ENCODE data around the gene PNMA8C. TPM values are rescaled to one million over a fixed set of nuclear protein-coding genes. Genes with fewer than 3 reads are reported as not detected.

Gene PNMA8C
- polyA plus RNA-seq, 1 donor = 1.2 TPM

DNA sequence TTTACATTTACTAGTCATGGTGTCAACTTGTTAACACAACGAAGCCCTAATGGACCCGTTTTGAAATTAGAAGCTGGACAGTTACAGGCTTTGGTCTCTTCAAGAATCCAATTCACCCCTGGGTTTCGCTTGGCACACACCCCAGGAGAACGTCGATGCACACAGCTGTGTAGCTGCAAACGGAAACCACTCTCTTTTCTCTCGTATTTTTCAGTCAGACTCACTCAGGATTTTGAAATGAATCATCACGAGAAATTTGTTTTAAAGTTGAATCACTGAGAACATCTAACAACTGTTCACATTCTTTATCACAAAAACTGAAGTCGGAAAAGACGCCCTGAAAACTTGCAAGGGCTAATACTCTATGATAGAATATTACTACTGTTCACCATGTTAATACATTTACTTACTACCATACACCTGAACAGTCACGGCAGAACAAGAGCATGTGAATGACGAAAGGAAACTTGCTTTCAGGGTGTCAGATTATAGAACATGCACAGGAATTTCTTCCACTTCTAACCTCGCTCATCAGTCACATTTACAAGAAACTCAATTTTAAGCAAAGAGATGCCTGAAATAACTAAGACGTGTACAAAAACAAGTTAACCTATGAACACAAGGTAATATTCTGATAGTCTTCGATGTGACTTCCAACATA is 37.9 kb upstream of the PNMA8C start:
- Histone ChIP-seq H3K36me3 (ENCODE audit: control insufficient read depth, insufficient read depth, low read length) (no peaks in the 10 kb centered on the region), H3K4me1 (ENCODE audit: control insufficient read depth, insufficient read depth, low read length) (peaks cover 5% of the 10 kb centered on the region), H3K4me3 (ENCODE audit: low read length) (no peak overlapping the region), H3K27me3 (ENCODE audit: control insufficient read depth, insufficient read depth, low read length) (peaks cover 18% of the 10 kb centered on the region), H3K9me3 (ENCODE audit: control insufficient read depth, low read depth, low read length) (no peaks in the 10 kb centered on the region), H3K27ac (ENCODE audit: low read length) (no peak overlapping the region)
- no peak for DNase-seq
- WGBS (ENCODE audit: insufficient coverage, low lambda C conversion rate) = 95% methylated on average over 2 of the region's 15 CpGs

DNA sequence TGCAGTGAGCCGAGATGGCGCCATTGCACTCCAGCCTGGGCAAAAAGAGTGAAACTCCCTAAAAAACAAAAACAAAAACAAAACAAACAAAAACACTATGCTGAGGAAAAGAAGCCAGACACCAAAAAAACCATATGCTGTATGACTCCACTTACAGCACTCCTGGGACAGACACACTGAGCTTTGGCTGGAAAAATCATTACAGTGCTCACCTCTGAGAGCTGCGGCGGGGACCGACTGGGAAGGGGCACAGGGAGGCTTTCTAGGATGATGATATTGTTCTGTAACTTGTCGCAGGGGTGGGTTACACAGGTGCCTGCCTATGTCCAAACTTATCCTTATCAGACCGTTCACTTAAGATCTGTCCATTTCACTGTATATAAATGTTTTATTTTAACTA is 34.8 kb upstream of the PNMA8C start:
- Histone ChIP-seq H3K9me3 (ENCODE audit: control insufficient read depth, low read depth, low read length) (no peaks in the 10 kb centered on the region), H3K27me3 (ENCODE audit: control insufficient read depth, insufficient read depth, low read length) (no peaks in the 10 kb centered on the region), H3K36me3 (ENCODE audit: control insufficient read depth, insufficient read depth, low read length) (no peaks in the 10 kb centered on the region), H3K4me1 (ENCODE audit: control insufficient read depth, insufficient read depth, low read length) (no peaks in the 10 kb centered on the region), H3K4me3 (ENCODE audit: low read length) (no peak overlapping the region), H3K27ac (ENCODE audit: low read length) (no peak overlapping the region)
- WGBS (ENCODE audit: insufficient coverage, low lambda C conversion rate) = 94% methylated on average over 2 of the region's 7 CpGs
- no peak for DNase-seq

DNA sequence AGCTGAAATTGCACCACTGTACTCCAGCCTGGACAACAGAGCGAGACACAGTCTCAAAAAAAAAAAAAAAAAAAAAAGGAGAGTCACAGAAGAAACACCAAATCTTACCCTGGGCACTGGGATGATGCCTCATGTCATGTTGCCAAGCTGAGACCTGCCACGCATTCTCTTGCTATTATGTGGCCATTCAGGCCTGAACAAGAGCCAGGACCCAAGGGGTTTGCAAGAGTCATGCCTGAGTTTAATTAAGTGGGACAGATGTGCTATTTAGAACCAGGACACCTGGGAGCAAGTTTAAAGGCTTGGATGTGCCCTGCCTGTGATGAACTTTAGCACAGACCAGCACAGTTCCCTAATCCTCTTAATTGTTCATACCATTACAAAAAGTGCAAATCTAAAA is 32.8 kb upstream of the PNMA8C start:
- Histone ChIP-seq H3K4me3 (ENCODE audit: low read length) (no peak overlapping the region), H3K27ac (ENCODE audit: low read length) (no peak overlapping the region), H3K36me3 (ENCODE audit: control insufficient read depth, insufficient read depth, low read length) (no peaks in the 10 kb centered on the region), H3K4me1 (ENCODE audit: control insufficient read depth, insufficient read depth, low read length) (no peaks in the 10 kb centered on the region), H3K27me3 (ENCODE audit: control insufficient read depth, insufficient read depth, low read length) (no peaks in the 10 kb centered on the region), H3K9me3 (ENCODE audit: control insufficient read depth, low read depth, low read length) (no peaks in the 10 kb centered on the region)
- no CpG with 5 or more reads among the region's 2 CpGs for WGBS (ENCODE audit: insufficient coverage, low lambda C conversion rate)
- DNase-seq = no peak

DNA sequence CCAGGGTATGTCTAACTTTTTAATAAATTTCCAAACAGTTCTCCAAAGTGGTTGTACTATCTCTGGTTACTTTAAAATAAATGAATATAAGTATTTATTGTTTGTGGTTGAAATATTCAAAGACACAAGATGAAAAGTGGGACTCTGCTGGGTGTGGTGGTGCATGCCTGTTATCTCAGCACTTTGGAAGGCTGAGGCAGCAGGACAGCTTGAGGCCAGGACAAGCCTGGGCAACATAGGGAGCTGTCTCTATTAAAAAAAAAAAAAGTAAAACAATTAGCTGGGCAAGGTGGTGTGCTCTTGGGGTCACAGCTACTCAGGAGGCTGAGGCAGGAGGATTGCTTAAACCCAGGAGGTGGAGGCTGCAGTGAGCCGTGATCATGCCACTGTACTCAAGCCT is 32.2 kb upstream of the PNMA8C start:
- WGBS (ENCODE audit: insufficient coverage, low lambda C conversion rate) = no CpG with 5 or more reads among the region's 1 CpG
- H3K9me3 ChIP-seq (ENCODE audit: control insufficient read depth, low read depth, low read length) = no peaks in the 10 kb centered on the region
- no peaks in the 10 kb centered on the region for H3K4me1 ChIP-seq (ENCODE audit: control insufficient read depth, insufficient read depth, low read length)
- no peaks in the 10 kb centered on the region for H3K27me3 ChIP-seq (ENCODE audit: control insufficient read depth, insufficient read depth, low read length)
- H3K36me3 ChIP-seq (ENCODE audit: control insufficient read depth, insufficient read depth, low read length) = no peaks in the 10 kb centered on the region
- no peak for DNase-seq
- no peak overlapping the region for H3K27ac ChIP-seq (ENCODE audit: low read length)
- no peak overlapping the region for H3K4me3 ChIP-seq (ENCODE audit: low read length)

DNA sequence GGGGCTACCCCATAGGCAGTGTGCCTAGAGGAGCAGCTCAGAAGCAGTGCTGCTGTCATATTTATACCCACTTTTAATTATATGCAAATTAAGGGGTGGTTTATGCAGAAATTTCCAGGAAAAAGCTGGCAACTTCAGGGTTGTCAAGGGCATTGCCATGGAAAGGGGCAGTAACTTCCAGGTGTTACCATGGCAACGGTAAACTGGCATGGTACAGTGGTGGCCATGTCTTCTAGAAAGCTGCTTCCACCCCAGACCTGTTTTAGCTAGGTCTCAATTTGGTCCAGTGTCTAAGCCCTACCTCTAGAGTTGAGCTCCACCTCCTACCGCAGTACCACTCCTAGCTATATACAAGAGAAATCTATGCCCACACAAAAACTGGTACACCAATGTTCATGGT is 31.3 kb upstream of the PNMA8C start:
- Histone ChIP-seq H3K27me3 (ENCODE audit: control insufficient read depth, insufficient read depth, low read length) (no peaks in the 10 kb centered on the region), H3K27ac (ENCODE audit: low read length) (no peak overlapping the region), H3K4me1 (ENCODE audit: control insufficient read depth, insufficient read depth, low read length) (no peaks in the 10 kb centered on the region), H3K9me3 (ENCODE audit: control insufficient read depth, low read depth, low read length) (no peaks in the 10 kb centered on the region), H3K36me3 (ENCODE audit: control insufficient read depth, insufficient read depth, low read length) (no peaks in the 10 kb centered on the region), H3K4me3 (ENCODE audit: low read length) (no peak overlapping the region)
- DNase-seq = no peak
- WGBS (ENCODE audit: insufficient coverage, low lambda C conversion rate) = no CpG with 5 or more reads among the region's 2 CpGs

DNA sequence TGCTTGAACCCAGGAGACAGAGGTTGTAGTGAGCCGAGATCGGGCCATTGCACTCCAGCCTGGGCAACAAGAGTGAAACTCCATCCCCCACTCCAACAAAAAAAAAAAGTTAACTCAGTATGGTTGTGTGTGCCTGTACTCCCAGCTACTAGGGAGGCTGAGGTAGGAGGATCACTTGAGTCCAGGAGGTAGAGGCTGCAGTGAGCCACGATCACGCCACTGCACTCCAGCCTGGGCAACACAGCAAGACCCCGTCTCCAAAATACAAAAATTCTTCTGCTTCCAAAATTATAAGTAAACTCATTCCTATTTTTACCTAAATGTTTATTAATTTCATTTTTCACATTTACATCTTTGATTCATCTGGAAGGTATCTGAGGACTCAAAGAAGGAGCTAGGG is 28.2 kb upstream of the PNMA8C start:
- no peak overlapping the region for H3K4me3 ChIP-seq (ENCODE audit: low read length)
- DNase-seq = no peak
- no peaks in the 10 kb centered on the region for H3K9me3 ChIP-seq (ENCODE audit: control insufficient read depth, low read depth, low read length)
- H3K36me3 ChIP-seq (ENCODE audit: control insufficient read depth, insufficient read depth, low read length) = no peaks in the 10 kb centered on the region
- WGBS (ENCODE audit: insufficient coverage, low lambda C conversion rate) = 100% methylated on average over 1 of the region's 5 CpGs
- H3K27me3 ChIP-seq (ENCODE audit: control insufficient read depth, insufficient read depth, low read length) = no peaks in the 10 kb centered on the region
- no peak overlapping the region for H3K27ac ChIP-seq (ENCODE audit: low read length)
- H3K4me1 ChIP-seq (ENCODE audit: control insufficient read depth, insufficient read depth, low read length) = no peaks in the 10 kb centered on the region

DNA sequence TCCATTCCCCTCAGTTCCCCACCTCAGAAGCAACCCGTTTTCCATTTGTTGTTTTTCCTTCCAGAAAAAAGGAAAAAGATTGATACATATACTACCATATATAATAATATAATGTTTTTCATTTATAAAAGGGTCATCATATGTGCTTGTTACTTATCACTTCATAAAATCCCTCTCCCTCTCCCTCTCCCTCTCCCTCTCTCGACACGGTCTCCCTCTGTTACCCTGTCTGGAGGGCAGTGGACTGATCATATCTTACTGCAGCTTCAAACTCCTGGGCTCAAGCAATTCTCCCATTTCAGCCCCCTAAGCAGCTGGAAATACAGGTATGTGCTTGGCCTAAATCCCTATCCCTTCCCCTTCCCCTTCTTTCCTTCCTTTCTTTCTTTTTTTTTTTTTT is 25.5 kb upstream of the PNMA8C start:
- no peaks in the 10 kb centered on the region for H3K9me3 ChIP-seq (ENCODE audit: control insufficient read depth, low read depth, low read length)
- H3K36me3 ChIP-seq (ENCODE audit: control insufficient read depth, insufficient read depth, low read length) = no peaks in the 10 kb centered on the region
- no peak for DNase-seq
- no peak overlapping the region for H3K27ac ChIP-seq (ENCODE audit: low read length)
- WGBS (ENCODE audit: insufficient coverage, low lambda C conversion rate) = no CpG with 5 or more reads among the region's 3 CpGs
- no peak overlapping the region for H3K4me3 ChIP-seq (ENCODE audit: low read length)
- H3K4me1 ChIP-seq (ENCODE audit: control insufficient read depth, insufficient read depth, low read length) = no peaks in the 10 kb centered on the region
- H3K27me3 ChIP-seq (ENCODE audit: control insufficient read depth, insufficient read depth, low read length) = no peaks in the 10 kb centered on the region

DNA sequence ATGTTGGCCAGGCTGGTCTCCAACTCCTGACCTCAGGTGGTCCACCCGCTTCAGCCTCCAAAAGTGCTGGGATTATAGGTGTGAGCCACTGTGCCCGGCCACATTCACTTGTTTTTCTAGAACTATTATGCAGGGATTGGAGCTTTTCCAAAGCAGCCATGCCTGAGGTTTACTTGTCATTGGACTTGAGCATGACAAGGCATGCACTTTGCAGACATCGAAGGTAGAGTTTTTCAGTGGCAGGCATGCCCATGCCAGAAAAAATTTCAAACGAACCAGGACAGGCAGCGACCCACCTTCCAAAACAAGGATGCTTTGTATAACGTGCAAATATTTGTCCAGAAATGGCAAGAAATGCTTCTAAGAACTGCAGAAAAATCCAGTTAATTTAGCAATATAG is 24.9 kb upstream of the PNMA8C start:
- no peak for DNase-seq
- no peak overlapping the region for H3K27ac ChIP-seq (ENCODE audit: low read length)
- H3K27me3 ChIP-seq (ENCODE audit: control insufficient read depth, insufficient read depth, low read length) = no peaks in the 10 kb centered on the region
- no peaks in the 10 kb centered on the region for H3K9me3 ChIP-seq (ENCODE audit: control insufficient read depth, low read depth, low read length)
- WGBS (ENCODE audit: insufficient coverage, low lambda C conversion rate) = no CpG with 5 or more reads among the region's 6 CpGs
- H3K36me3 ChIP-seq (ENCODE audit: control insufficient read depth, insufficient read depth, low read length) = no peaks in the 10 kb centered on the region
- no peak overlapping the region for H3K4me3 ChIP-seq (ENCODE audit: low read length)
- no peaks in the 10 kb centered on the region for H3K4me1 ChIP-seq (ENCODE audit: control insufficient read depth, insufficient read depth, low read length)

DNA sequence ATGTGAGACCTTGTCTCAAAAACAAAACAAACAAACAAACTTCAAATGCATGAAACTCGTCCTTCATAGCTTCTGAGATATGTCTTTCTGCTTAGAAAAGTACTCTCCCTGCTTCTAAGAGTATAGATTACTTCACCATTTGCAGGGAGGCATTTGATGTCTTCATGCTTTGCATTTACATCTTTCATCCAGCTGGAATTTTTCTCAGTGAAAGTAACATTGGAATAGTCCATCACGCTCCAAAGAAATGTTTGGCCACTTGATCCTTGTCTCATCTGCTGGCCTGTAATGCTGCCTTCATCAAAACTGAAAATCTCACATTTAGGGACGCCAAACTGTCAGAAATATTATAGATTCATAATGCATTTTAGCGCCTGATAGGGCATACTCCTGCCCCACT is 23.4 kb upstream of the PNMA8C start:
- no peak for DNase-seq
- no peaks in the 10 kb centered on the region for H3K9me3 ChIP-seq (ENCODE audit: control insufficient read depth, low read depth, low read length)
- H3K4me1 ChIP-seq (ENCODE audit: control insufficient read depth, insufficient read depth, low read length) = no peaks in the 10 kb centered on the region
- no CpG with 5 or more reads among the region's 4 CpGs for WGBS (ENCODE audit: insufficient coverage, low lambda C conversion rate)
- H3K27ac ChIP-seq (ENCODE audit: low read length) = no peak overlapping the region
- H3K36me3 ChIP-seq (ENCODE audit: control insufficient read depth, insufficient read depth, low read length) = no peaks in the 10 kb centered on the region
- no peaks in the 10 kb centered on the region for H3K27me3 ChIP-seq (ENCODE audit: control insufficient read depth, insufficient read depth, low read length)
- H3K4me3 ChIP-seq (ENCODE audit: low read length) = no peak overlapping the region

DNA sequence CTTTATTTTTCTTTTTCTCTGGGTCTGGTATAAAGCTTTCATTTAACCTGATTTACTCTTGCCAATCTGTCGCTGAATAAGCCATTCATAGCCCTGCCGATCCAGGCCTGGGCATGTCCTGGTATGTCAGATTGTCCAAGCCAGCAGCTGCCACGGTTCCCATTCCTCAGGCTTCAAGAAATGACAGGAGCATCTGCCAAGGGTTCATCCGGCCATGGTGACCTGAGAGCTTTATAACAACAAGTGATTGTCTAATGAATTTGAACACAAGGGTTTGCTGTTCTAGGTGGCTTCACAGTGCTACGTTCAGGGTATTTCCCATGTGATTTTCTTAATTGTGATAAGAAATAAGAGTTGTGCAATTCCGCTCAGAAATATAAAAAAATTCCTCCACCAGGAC is 22.6 kb upstream of the PNMA8C start:
- Histone ChIP-seq H3K9me3 (ENCODE audit: control insufficient read depth, low read depth, low read length) (no peaks in the 10 kb centered on the region), H3K27ac (ENCODE audit: low read length) (no peak overlapping the region), H3K36me3 (ENCODE audit: control insufficient read depth, insufficient read depth, low read length) (no peaks in the 10 kb centered on the region), H3K4me3 (ENCODE audit: low read length) (no peak overlapping the region), H3K4me1 (ENCODE audit: control insufficient read depth, insufficient read depth, low read length) (no peaks in the 10 kb centered on the region), H3K27me3 (ENCODE audit: control insufficient read depth, insufficient read depth, low read length) (no peaks in the 10 kb centered on the region)
- DNase-seq = no peak
- 80% methylated on average over 1 of the region's 6 CpGs for WGBS (ENCODE audit: insufficient coverage, low lambda C conversion rate)

DNA sequence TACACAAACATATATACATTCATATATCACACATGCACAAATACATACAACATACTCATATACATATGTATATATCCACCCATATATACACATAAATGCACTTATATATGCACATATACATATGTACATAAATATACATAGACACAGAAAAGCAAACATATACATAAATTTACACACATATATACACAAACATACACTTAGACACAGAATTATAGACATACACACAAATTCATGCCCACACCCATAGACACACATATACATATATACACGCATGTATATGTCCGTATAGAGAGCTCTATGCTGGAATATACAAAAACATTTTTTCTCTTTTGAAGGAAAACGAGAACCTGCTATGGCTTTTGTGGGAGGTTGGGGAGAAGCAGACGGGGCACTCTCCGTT is 22.0 kb upstream of the PNMA8C start:
- H3K4me1 ChIP-seq (ENCODE audit: control insufficient read depth, insufficient read depth, low read length) = no peaks in the 10 kb centered on the region
- H3K4me3 ChIP-seq (ENCODE audit: low read length) = no peak overlapping the region
- WGBS (ENCODE audit: insufficient coverage, low lambda C conversion rate) = no CpG with 5 or more reads among the region's 5 CpGs
- no peak overlapping the region for H3K27ac ChIP-seq (ENCODE audit: low read length)
- no peaks in the 10 kb centered on the region for H3K36me3 ChIP-seq (ENCODE audit: control insufficient read depth, insufficient read depth, low read length)
- no peaks in the 10 kb centered on the region for H3K27me3 ChIP-seq (ENCODE audit: control insufficient read depth, insufficient read depth, low read length)
- no peak for DNase-seq
- no peaks in the 10 kb centered on the region for H3K9me3 ChIP-seq (ENCODE audit: control insufficient read depth, low read depth, low read length)

All from large intestine (tissue), 3 donors.